ENCODE results near the gene FUNDC1.
A peak's percentile ranks its signal among the peaks of the same experiment; 100 is the strongest.

Gene FUNDC1

GRCh38 chrX:44503560-44503959 lies 39.1 kb downstream of the FUNDC1 start:
- Histone ChIP-seq H2AFZ (ENCODE audit: low read depth, low read length) (no peak overlapping the region), H3K4me1 (ENCODE audit: insufficient read depth, low read length) (no peaks in the 10 kb centered on the region), H3K79me2 (ENCODE audit: insufficient read depth, low read length) (no peaks in the 10 kb centered on the region), H3K4me2 (ENCODE audit: insufficient read depth, low read length) (no peak overlapping the region), H3K9ac (ENCODE audit: low read depth, low read length) (no peak overlapping the region), H3K36me3 (ENCODE audit: insufficient read depth, low read length) (no peaks in the 10 kb centered on the region), H3K4me3 (ENCODE audit: low read depth in 1 of 2, low read length in 2 of 2) (no peak overlapping the region), H3K27ac (ENCODE audit: low read length) (no peak overlapping the region), H3K9me3 (ENCODE audit: insufficient read depth, low read length, severe bottlenecking) (no peaks in the 10 kb centered on the region), H3K27me3 (ENCODE audit: insufficient read depth, low read length, poor library complexity) (no peaks in the 10 kb centered on the region), H4K20me1 (ENCODE audit: insufficient read depth, low read length) (no peaks in the 10 kb centered on the region)
- TF ChIP-seq EZH2 (IDR thresholded peaks at IDR 0.05; ENCODE audit: borderline replicate concordance, low read depth, low read length, severe bottlenecking), result no peak
- DNase-seq (no peak), ATAC-seq (ENCODE audit: insufficient read depth, low read depth) (no peak)

- no peaks in the 10 kb centered on the region for H3K27me3 ChIP-seq (ENCODE audit: insufficient read depth, low read length, poor library complexity)
- H3K79me2 ChIP-seq (ENCODE audit: insufficient read depth, low read length), result no peaks in the 10 kb centered on the region
- ATAC-seq (ENCODE audit: insufficient read depth, low read depth) (no peak), DNase-seq (no peak)
- TF ChIP-seq EZH2 (IDR thresholded peaks at IDR 0.05; ENCODE audit: borderline replicate concordance, low read depth, low read length, severe bottlenecking), result no peak
- TF ChIP-seq, protein P1, sequence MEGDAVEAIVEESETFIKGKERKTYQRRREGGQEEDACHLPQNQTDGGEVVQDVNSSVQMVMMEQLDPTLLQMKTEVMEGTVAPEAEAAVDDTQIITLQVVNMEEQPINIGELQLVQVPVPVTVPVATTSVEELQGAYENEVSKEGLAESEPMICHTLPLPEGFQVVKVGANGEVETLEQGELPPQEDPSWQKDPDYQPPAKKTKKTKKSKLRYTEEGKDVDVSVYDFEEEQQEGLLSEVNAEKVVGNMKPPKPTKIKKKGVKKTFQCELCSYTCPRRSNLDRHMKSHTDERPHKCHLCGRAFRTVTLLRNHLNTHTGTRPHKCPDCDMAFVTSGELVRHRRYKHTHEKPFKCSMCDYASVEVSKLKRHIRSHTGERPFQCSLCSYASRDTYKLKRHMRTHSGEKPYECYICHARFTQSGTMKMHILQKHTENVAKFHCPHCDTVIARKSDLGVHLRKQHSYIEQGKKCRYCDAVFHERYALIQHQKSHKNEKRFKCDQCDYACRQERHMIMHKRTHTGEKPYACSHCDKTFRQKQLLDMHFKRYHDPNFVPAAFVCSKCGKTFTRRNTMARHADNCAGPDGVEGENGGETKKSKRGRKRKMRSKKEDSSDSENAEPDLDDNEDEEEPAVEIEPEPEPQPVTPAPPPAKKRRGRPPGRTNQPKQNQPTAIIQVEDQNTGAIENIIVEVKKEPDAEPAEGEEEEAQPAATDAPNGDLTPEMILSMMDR (IDR thresholded peaks at IDR 0.05; ENCODE audit: borderline replicate concordance, extremely low read depth, low read length, poor library complexity, severe bottlenecking), result no peak
- H3K36me3 ChIP-seq (ENCODE audit: insufficient read depth, low read length), result no peaks in the 10 kb centered on the region
- no peak overlapping the region for H2AFZ ChIP-seq (ENCODE audit: low read depth, low read length)
- no peaks in the 10 kb centered on the region for H3K4me1 ChIP-seq (ENCODE audit: insufficient read depth, low read length)
- H4K20me1 ChIP-seq (ENCODE audit: insufficient read depth, low read length), result no peaks in the 10 kb centered on the region
- no peaks in the 10 kb centered on the region for H3K9me3 ChIP-seq (ENCODE audit: insufficient read depth, low read length, severe bottlenecking)
- no peak overlapping the region for H3K9ac ChIP-seq (ENCODE audit: low read depth, low read length)
- H3K4me2 ChIP-seq (ENCODE audit: insufficient read depth, low read length), result no peak overlapping the region
- no peak overlapping the region for H3K27ac ChIP-seq (ENCODE audit: low read length)
- no peak overlapping the region for H3K4me3 ChIP-seq (ENCODE audit: low read depth in 1 of 2, low read length in 2 of 2)
Measured at GRCh38 chrX:44495091-44495490, 47.6 kb downstream of the FUNDC1 start.

DNA sequence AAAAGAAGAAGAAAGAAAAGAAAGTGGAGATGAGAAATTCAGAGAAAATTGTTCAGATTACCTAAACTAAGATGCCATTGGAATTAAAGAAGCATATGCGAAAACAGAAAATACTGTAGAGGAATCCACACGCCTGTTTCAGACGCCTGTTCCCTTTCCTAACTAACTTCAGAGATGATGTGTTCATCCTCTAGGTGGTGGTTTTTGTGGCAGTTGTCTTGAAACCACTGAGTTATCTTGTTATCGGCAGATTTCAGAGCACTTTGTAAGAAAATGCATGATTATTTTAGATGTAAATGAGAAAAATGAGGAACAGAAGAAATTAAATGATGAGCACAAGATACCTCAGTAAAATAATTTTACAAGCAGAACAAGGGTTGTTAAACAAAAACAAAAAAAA lies 48.3 kb downstream of the FUNDC1 start:
- no peak overlapping the region for H3K27ac ChIP-seq (ENCODE audit: low read length)
- H3K4me3 ChIP-seq (ENCODE audit: low read depth in 1 of 2, low read length in 2 of 2), result no peak overlapping the region
- DNase-seq (no peak), ATAC-seq (ENCODE audit: insufficient read depth, low read depth) (peak; percentile 54; the same call in 1 of the 3 replicates)
- H3K9me3 ChIP-seq (ENCODE audit: insufficient read depth, low read length, severe bottlenecking), result no peaks in the 10 kb centered on the region
- H4K20me1 ChIP-seq (ENCODE audit: insufficient read depth, low read length), result no peaks in the 10 kb centered on the region
- TF ChIP-seq, protein P1 (IDR thresholded peaks at IDR 0.05; ENCODE audit: borderline replicate concordance, extremely low read depth, low read length, poor library complexity, severe bottlenecking), result no peak
- H3K4me1 ChIP-seq (ENCODE audit: insufficient read depth, low read length), result no peaks in the 10 kb centered on the region
- no peaks in the 10 kb centered on the region for H3K36me3 ChIP-seq (ENCODE audit: insufficient read depth, low read length)
- H3K4me2 ChIP-seq (ENCODE audit: insufficient read depth, low read length), result no peak overlapping the region
- H3K27me3 ChIP-seq (ENCODE audit: insufficient read depth, low read length, poor library complexity), result no peaks in the 10 kb centered on the region
- H2AFZ ChIP-seq (ENCODE audit: low read depth, low read length), result no peak overlapping the region
- no peak overlapping the region for H3K9ac ChIP-seq (ENCODE audit: low read depth, low read length)
- no peaks in the 10 kb centered on the region for H3K79me2 ChIP-seq (ENCODE audit: insufficient read depth, low read length)

DNA sequence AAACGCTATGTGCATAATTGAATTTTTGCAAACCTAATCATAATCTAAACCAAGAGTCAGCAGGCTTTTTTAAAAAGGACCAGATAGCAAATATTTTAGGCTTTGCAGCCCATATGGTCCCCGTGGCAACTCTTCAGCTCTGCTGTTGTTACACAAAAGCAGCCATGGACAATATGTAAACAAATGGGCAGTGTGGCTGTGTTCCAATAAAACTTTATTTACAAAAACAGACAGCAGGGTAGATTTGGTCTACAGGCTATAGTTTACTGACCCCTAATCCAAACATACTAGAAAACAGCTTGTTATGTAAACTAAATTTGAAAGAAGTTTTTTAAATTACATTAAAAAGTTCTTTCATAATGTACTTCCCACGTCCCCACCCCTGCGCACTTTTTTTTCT lies 53.1 kb downstream of the FUNDC1 start:
- Histone ChIP-seq H3K79me2 (ENCODE audit: insufficient read depth, low read length) (no peaks in the 10 kb centered on the region), H3K4me3 (ENCODE audit: low read depth in 1 of 2, low read length in 2 of 2) (no peak overlapping the region), H3K9ac (ENCODE audit: low read depth, low read length) (no peak overlapping the region), H3K4me2 (ENCODE audit: insufficient read depth, low read length) (no peak overlapping the region), H3K36me3 (ENCODE audit: insufficient read depth, low read length) (no peaks in the 10 kb centered on the region), H4K20me1 (ENCODE audit: insufficient read depth, low read length) (no peaks in the 10 kb centered on the region), H3K27ac (ENCODE audit: low read length) (no peak overlapping the region), H3K9me3 (ENCODE audit: insufficient read depth, low read length, severe bottlenecking) (no peaks in the 10 kb centered on the region), H3K27me3 (ENCODE audit: insufficient read depth, low read length, poor library complexity) (no peaks in the 10 kb centered on the region), H3K4me1 (ENCODE audit: insufficient read depth, low read length) (no peaks in the 10 kb centered on the region), H2AFZ (ENCODE audit: low read depth, low read length) (no peak overlapping the region)
- TF ChIP-seq EZH2 (IDR thresholded peaks at IDR 0.05; ENCODE audit: borderline replicate concordance, low read depth, low read length, severe bottlenecking), result no peak
- TF ChIP-seq, protein P1 (IDR thresholded peaks at IDR 0.05; ENCODE audit: borderline replicate concordance, extremely low read depth, low read length, poor library complexity, severe bottlenecking), result no peak
- DNase-seq (no peak), ATAC-seq (ENCODE audit: insufficient read depth, low read depth) (no peak)

Data from DND-41 (cell line).